NCI-H2171 treated with DMSO at 0.1 percent for 48 hours (cell line): ENCODE results near the gene SBK2.
A peak's percentile ranks its signal among the peaks of the same experiment; 100 is the strongest.
"Not testable (repeated sequence)": the region's sequence is repeated elsewhere in the genome, so short reads cannot be mapped to it uniquely, and the experiment has no call there.

ENCODE experiments used
- DNase-seq: peaks from one replicate; lab custom pipeline; 2025; lab: John Stamatoyannopoulos, UW

Gene SBK2

GRCh38 chr19:55536951-55537740 is at the start of gene SBK2:
Gene SBK2 (minus strand): TSS chr19:55537133. CDS start chr19:55536294, 839 bp downstream.
- DNase-seq, result no peak

- DNase-seq, result peak; percentile 94
Observed at GRCh38 chr19:55585658-55586339, 48.9 kb upstream of the SBK2 start.

- no peak for DNase-seq
Observed at GRCh38 chr19:55584871-55585270, 47.9 kb upstream of the SBK2 start.

GRCh38 chr19:55583897-55584296 is 47.0 kb upstream of the SBK2 start:
- DNase-seq, result not testable (repeated sequence)

- DNase-seq, result not testable (repeated sequence)
Observed at GRCh38 chr19:55582284-55582683, 45.4 kb upstream of the SBK2 start.

GRCh38 chr19:55581823-55582223 is 44.9 kb upstream of the SBK2 start:
- no peak for DNase-seq

- no peak for DNase-seq
Observed at GRCh38 chr19:55581145-55581822, 44.4 kb upstream of the SBK2 start.

GRCh38 chr19:55580628-55581144 is 43.8 kb upstream of the SBK2 start, which contains the start of gene ZNF579:
Gene ZNF579 (minus strand): TSS chr19:55580848. CDS start chr19:55579639, 1,209 bp downstream.
- DNase-seq, result peak; percentile 85

- DNase-seq, result peak; percentile 22
Observed at GRCh38 chr19:55579766-55580621, 43.1 kb upstream of the SBK2 start.

- no peak for DNase-seq
Observed at GRCh38 chr19:55578761-55579747, 42.1 kb upstream of the SBK2 start.

GRCh38 chr19:55578031-55578760 is 41.3 kb upstream of the SBK2 start:
- no peak for DNase-seq

- no peak for DNase-seq
Observed at GRCh38 chr19:55576746-55577145, 39.8 kb upstream of the SBK2 start.

GRCh38 chr19:55573929-55574328 is 37.0 kb upstream of the SBK2 start:
- DNase-seq, result not testable (repeated sequence)

- DNase-seq, result not testable (repeated sequence)
Observed at GRCh38 chr19:55569477-55569876, 32.5 kb upstream of the SBK2 start.

GRCh38 chr19:55567708-55568328 is 30.9 kb upstream of the SBK2 start:
- no peak for DNase-seq

- DNase-seq, result no peak
Observed at GRCh38 chr19:55566823-55567222, 29.9 kb upstream of the SBK2 start.

GRCh38 chr19:55563261-55563690 is 26.3 kb upstream of the SBK2 start:
- DNase-seq, result no peak

GRCh38 chr19:55559684-55560083 is 22.8 kb upstream of the SBK2 start:
- DNase-seq, result no peak

GRCh38 chr19:55554741-55555152 is 17.8 kb upstream of the SBK2 start:
- no peak for DNase-seq
